ENCODE results near the gene CDC20.
"Not testable (repeated sequence)": the region's sequence is repeated elsewhere in the genome, so short reads cannot be mapped to it uniquely, and the experiment has no call there.

The CDC20 gene

DNA sequence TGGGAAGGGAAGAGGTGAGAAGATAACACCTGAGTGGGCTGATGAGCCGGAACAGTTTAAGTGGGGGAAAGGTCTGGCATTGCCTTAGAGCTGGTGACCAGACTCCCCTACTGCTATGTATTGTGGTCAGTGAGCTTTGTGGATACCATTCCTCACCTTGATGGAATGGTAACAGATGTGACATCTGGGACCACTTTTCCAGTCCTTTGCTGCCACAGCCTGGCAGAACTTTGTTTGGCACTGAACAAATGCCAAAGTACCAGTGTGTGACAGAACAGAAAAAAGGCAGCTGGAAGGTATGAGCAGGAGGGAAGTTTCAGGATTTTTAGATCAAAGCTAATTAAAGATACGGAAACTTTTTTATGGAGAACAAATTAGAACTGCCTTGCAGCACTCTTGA, 24.7 kb downstream of the CDC20 start:
- DNase-seq (ENCODE audit: low read depth in 2 of 2), result no peak

DNA sequence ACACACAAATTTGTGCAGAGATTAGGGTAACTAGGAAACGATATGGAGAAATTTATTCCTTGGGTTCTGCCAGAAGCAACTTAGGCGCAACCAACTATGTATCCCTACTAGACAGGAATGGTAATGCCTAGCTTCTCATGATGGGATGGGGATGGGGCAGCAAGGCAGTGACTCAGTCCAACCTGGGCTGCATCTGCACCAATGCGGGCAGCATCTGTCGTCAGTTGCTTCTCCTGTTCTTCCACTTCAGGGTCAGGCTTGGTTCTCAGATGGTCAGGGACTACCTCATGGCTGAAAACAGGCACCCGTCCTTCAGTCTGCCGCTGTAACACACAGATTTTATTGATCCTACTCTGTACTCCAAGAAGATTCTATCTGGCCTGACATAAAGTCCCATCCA, 27.9 kb downstream of the CDC20 start:
- no peak for DNase-seq (ENCODE audit: low read depth in 2 of 2)

DNA sequence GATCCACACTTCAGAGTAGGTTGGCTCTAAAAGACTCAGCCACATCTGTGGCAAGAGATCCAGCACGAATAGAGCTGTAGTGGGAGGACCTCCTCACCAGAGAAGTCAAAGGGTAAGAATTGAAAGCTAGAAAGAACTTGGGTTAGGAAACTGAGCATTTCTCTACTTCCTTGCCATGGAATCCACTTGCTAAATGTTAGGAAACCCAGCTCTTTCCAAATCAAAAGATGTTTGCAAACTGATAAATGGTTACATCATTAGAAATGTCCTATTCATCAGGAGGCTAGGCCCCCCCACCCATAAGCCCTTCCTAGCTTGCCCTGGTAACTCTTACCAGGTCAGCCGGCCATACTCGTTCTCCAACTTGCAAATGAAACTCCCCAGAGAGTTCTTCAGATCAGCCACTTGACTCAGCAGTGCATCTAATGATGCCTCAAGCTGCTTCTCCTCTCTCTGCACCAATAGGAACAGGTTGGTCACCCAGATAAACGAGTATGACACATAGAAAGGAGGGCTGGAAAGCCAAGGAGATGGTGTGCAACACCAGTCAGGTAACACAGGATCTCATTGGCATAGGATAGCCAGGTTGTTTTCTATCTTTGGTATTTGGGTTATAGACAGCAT, 29.3 kb downstream of the CDC20 start:
- DNase-seq (ENCODE audit: low read depth in 2 of 2), result no peak

DNA sequence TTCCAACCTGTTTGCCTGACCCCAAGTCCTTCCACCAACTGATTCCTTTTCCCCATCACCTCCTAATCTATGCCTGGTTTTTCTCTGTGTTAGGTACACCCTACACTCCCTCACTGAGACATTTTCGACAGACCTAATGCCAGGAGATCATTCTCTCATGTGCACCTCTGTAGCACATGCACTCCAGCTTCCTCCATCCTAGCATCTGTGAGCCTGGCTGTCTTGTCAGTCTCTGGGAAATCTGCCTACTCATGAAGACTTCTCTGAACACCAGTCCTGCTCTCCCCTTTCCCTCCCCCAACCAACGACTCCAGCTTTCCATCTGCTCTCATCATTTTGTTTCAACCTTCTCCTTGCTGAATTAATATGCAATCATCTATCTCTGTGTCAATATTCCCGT, 29.8 kb downstream of the CDC20 start:
- DNase-seq (ENCODE audit: low read depth in 2 of 2), result no peak

DNA sequence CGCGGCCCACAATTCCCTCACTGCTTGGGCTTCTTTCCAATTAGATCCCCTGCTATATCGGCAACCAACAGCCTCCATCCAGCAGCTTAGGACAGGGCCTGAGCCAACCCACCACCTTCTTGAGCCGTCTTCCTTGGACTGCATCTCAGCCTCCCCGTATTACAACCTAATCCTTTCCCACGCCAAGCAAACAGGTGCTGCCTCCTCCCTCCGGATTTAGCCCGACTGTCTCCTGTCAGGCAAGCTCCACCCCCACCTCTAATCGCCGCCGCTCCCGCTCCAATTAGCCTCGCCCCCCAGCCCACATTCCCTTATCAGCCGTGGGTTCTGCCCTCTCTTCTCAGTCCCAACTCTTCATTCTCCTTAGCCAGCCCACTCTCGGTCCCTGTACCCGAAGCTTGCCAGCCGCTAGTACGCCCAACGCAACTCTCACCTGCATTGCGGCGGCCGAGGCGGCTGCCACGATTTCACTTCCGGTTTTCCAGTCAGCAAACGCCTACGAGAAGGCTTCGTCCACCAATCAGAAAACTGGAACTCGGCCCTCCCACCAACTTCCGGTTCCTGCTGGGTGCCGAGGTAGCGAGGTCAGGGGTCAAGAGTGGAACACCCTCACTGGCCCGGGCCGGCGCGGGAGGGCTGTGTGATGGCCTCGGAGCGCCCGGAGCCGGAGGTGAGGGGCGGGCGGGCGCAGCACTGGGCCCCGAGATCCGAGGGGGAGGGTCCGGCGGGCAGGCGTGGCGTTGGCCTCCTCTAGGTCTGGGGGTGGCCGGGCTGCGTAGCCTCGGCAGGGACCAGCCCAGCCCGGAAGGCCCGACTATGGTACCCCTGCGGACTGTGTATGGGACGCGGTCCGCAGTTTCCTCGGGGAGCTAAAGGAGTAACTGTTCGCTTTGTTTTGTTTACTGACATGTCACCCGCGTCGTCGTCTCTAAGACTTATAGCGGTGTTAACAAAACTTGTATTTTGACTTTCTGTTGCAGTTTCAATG, 30.8 kb downstream of the CDC20 start, which contains the start of the genes MED8 and SZT2:
Gene MED8 (minus strand): TSS at position 475 of the 988 bp plus-strand sequence. CDS start 36 bp downstream, at position 439.
Gene SZT2 (plus strand): TSS at position 574 of the 988 bp plus-strand sequence. CDS start 70 bp downstream, at position 644.
- DNase-seq (ENCODE audit: low read depth in 2 of 2), result peak; percentile 80 to 89

DNA sequence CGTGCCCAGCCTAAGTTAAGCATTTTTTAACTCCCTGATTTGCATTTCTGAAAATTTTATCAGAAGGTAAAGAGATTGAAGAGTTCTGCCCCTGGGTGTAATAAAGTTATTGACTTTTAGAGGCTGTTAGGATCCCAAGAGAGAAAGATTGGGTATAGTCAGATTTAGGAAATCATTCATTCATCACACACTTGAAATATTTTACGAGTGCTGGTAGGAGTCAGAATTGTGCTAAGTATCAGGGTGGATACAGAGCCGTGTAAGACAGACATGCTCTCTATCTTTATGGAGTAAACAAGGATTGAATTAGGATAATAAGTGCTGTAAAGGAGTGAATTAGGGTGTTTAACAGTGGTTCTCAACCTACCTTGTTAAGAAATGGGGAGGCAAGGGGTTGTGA, 33.9 kb downstream of the CDC20 start:
- DNase-seq (ENCODE audit: low read depth in 2 of 2), result no peak

DNA sequence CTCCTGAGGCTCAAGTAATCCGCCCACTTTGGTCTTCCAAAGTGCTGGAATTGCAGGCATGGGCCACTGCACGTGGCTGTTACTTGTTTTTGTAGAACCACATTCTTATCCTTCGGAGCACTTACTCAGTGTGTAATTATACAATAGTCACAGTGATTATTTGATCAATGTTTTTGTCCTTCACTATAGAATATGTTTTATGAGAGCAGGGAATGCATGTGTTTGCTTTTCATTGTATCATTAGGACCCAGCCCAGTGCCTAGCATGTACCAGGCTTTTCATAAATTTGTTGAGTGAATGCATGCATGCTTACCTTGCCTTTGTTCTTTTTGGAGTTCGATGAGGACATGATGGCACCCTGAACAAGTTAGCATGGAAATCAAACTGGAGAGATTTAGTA, 36.7 kb downstream of the CDC20 start:
- DNase-seq (ENCODE audit: low read depth in 2 of 2), result no peak

DNA sequence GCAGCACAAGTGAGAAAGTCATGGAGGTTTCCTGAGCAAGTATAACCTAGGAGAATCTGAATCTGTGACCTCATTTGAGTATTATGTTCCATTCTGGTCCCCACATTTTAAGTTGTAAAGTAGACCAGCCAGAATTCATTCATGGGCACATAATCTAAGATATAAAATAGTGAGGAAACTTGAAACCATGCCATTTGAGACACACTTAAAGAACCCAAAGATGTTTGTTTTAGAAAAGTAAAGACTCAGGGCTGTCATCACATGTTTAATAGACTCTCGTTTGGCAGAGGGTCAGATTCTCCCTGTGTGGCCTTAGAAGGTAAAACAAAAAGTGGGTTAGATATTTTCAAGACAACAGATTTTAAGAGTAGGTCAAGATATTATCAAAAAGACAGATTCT, 37.3 kb downstream of the CDC20 start:
- DNase-seq (ENCODE audit: low read depth in 2 of 2), result no peak

DNA sequence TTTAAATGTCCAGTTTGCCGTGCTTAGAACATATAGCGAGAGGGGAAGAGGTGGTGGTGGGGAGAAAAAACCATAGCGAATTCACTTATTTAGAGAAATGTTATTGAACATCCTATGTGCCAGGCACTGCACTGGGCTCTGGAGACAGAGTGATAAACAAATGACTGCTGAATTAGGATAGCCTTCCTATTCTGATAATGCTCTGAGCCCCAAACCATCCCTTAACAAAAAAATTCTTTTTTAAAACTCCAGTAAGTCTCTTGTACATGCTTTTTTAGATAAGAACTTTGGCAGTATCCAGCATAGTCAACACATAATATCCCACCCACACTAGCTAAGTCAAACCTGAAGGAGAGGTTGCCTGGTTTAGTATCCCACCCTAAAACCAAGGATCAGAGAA, 39.4 kb downstream of the CDC20 start:
- DNase-seq (ENCODE audit: low read depth in 2 of 2), result no peak

DNA sequence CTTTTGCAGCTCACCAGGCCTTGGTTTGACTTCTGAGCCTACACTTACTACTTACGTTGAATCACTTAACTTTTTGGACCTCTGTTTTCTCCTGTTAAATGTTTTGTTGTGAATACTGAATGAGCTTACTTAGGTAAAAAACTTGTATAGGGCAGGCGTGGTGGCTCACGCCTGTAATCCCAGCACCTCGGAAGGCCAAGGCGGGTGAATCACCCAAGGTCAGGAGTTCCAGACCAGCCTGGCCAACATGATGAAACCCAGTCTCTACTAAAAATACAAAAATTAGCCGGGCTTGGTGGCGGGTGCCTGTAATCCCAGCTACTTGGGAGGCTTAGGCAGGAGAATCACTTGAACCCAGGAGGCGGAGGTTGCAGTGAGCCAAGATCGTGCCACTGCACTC, 41.7 kb downstream of the CDC20 start:
- not testable (repeated sequence) for DNase-seq (ENCODE audit: low read depth in 2 of 2)

DNA sequence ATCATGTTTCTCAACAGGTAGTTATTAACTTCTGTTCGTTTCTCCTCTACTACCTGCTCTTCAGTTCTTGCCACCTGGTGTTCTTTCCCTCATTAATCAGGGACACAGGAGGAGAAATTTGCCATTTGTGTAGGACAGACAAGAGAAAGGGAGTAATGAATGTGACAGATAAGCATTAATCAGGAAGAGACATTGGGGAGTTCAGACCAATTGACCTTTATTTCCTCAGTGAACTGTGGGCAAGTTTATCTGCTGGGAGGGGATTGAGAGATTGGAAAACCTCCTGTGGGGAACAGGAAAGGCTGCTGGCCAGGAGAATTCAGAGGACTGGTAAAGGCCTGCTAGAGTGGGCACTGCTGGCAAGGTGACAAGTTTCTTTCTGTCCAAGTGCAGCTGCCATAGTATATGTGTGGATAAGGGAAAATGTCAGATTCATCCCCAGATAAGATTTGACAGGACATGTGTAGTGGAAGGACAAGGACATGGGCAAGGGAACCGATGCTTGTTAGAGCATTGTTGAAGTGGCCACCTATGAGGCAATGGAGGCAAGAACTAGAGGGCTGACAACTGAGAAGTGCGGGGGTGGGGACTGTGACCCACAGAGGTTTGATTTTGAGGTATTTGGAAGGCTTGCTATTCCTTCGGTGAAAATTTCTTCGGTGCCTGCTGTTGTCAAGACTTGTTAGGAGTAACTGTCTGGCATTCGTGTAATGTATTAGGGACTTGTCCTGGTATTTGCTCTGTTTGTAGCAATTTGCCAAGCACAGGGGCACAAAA, 43.5 kb downstream of the CDC20 start:
- no peak for DNase-seq (ENCODE audit: low read depth in 2 of 2)

DNA sequence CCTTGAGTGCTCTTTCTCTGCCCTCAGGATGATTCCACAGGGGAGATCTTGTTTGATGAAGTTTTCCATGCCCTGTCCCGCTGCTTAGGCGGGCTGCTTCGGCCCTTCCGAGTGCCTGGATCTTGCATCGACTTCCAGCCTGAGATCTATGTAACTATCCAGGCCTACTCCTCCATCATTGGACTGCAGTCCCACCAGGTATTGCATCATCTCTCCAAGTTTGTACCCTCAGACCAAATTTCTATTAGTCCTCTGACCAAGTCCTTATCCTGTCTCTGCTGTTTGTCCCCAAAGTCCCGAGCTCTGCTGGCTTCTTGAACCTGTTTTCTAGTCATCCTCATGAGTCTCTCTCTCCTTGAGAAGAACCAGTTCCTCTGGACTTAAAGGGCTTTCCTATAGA, 45.6 kb downstream of the CDC20 start:
- no peak for DNase-seq (ENCODE audit: low read depth in 2 of 2)

DNA sequence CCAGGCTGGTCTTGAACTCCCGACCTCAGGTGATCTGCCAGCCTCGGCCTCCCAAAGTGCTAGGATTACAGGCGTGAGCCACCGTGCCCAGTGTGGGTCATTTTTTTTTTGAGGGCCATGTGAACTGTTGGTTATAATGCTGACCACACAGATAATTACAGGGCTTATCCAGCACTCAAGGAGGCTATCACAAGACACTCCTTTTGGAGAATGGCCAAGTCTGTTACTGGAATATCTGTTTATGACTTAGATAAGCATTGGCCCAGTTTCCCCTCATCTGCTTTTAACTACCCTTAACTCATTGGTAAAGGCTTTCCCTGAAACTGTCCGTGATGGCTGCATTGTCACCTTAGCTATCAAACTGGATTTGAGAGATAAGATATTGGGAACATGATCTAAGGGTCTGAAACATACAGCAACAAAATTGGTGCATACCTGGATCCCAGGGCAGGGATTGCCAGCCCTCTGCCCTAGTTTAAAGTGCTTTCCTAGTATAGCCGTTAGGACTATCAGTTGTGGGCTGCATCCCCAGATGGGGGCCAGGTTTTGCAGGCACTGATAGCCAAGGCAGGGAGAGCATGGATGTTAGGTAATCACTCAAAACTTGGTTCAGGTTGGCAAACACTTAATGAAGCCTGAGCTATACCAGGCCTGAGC, 46.6 kb downstream of the CDC20 start:
- DNase-seq (ENCODE audit: low read depth in 2 of 2), result no peak

DNA sequence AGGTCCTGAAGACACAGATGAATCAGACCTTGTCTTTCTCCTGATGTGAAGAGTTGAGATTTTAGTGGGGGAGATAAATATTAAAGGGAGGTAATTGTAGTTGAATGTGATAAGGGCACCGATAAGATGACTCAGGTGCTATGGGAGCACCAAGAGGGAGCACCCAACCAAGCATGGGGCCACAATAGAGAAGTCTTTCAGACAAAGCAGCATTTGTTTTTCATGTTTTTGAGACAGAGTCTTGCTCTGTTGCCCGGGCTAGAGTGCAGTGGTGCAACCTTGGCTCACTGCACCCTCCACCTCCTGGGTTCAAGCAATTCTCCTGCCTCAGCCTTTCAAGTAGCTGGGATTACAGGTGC, 47.1 kb downstream of the CDC20 start:
- no peak for DNase-seq (ENCODE audit: low read depth in 2 of 2)

DNA sequence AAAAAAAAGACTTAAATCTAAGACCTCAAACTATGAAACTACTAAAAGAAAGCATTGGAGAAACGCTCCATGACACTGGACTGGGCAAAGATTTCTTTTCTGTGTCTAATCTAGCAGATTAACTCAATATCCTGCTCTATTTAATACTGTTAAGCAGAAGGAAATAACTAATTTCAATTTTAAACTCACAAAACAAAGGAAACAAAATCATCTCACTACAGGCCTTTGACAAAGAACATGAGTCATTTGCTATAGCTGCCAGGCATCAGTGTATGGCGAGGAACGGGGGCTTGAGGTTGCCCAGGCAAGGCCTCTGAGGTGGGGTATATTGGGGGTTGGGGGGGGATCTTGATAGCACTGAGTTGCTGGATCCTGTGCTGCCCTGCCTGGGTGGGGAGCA, 51.8 kb downstream of the CDC20 start:
- no peak for DNase-seq (ENCODE audit: low read depth in 2 of 2)

All from stimulated activated CD8-positive, alpha-beta memory T cell treated with anti-CD3 and anti-CD28 coated beads, Interleukin-2, amount 100 ng/mL, for 48 hours (primary cell).